ENCODE measurements around the gene HPCAL1. TPM values are rescaled to one million over a fixed set of nuclear protein-coding genes. Genes with fewer than 3 reads are reported as not detected.

HPCAL1 gene
- total and polyA plus RNA-seq, 2 of the 4 experiments (the other 2 are of a cell fraction), result 8.2 to 33.7 TPM

- H4K5ac ChIP-seq (ENCODE audit: low read depth, low read length), result no peak overlapping the region
- H2AK5ac ChIP-seq (ENCODE audit: low read depth, low read length), result no peak overlapping the region
- POLR2A ChIA-PET (ENCODE audit: unreplicated experiment), result no interaction called here
- H3K4me1 ChIP-seq (ENCODE audit: control insufficient read depth, insufficient read depth, low read length), result peaks cover 4% of the 10 kb centered on the region; the same call in 1 of the 2 replicates
- H3K4me2 ChIP-seq (ENCODE audit: low read depth, low read length), result no peak overlapping the region
- peak overlapping the region; percentile 34 for H2AFZ ChIP-seq (replicated peaks; ENCODE audit: low read length, poor library complexity)
- H3K27me3 ChIP-seq (ENCODE audit: control insufficient read depth, insufficient read depth, low read length), result no peaks in the 10 kb centered on the region
- H2BK120ac ChIP-seq (ENCODE audit: low read depth, low read length), result no peak overlapping the region
- TF ChIP-seq ELK1 (IDR thresholded peaks at IDR 0.05; ENCODE audit: borderline replicate concordance, low read depth, low read length) (no peak), MXI1 (IDR thresholded peaks at IDR 0.05; ENCODE audit: borderline replicate concordance, low read depth, low read length) (no peak), BHLHE40 (IDR thresholded peaks at IDR 0.05; ENCODE audit: low read depth, low read length) (no peak), FOS (IDR thresholded peaks at IDR 0.05; ENCODE audit: low read depth, low read length) (no peak), MAFK (IDR thresholded peaks at IDR 0.05; ENCODE audit: low read depth, low read length) (no peak), USF2 (IDR thresholded peaks at IDR 0.05; ENCODE audit: low read depth, low read length) (no peak), RCOR1 (IDR thresholded peaks at IDR 0.05; ENCODE audit: insufficient replicate concordance, low read length) (no peak)
- peak; percentile 74 for ATAC-seq (ENCODE audit: low read depth)
- H2BK20ac ChIP-seq (ENCODE audit: low read depth, low read length), result no peak overlapping the region
- WGBS, 2 experiments (ENCODE audit: extremely low coverage in 2 of 2, insufficient read length in 1 of 2), result 73% methylated on average over 3 of the region's 7 CpGs; no CpG with 5 or more reads in 1 of the 2 experiments
- intact Hi-C loops (cut with micrococcal nuclease), result no loop called here
- CTCF ChIA-PET, result no interaction called here
- no peak overlapping the region for H4K8ac ChIP-seq (ENCODE audit: low read depth in 2 of 2, low read length in 2 of 2)
- peak; percentile 68 for DNase-seq
- no peak overlapping the region for H3K23ac ChIP-seq (ENCODE audit: low read depth, low read length)
- H4K91ac ChIP-seq (ENCODE audit: insufficient read depth, low read depth, low read length), result no peak overlapping the region
- dilution Hi-C loops (cut with HindIII; ENCODE audit: low sequenced_read_pairs, unreplicated experiment), result no loop called here
- H2BK5ac ChIP-seq (ENCODE audit: low read depth, low read length, poor library complexity, severe bottlenecking), result no peak overlapping the region
- no peak overlapping the region for H2BK15ac ChIP-seq (ENCODE audit: low read depth, low read length)
- in situ Hi-C loops (cut with MboI; ENCODE audit: low sequenced_read_pairs), result no loop called here
- H2AK9ac ChIP-seq (replicated peaks; ENCODE audit: low read depth, low read length, poor library complexity), result peak overlapping the region; percentile 48
- no peak overlapping the region for H3K27ac ChIP-seq (ENCODE audit: insufficient read depth, low read length)
- no peak overlapping the region for H3K9ac ChIP-seq (ENCODE audit: low read depth, low read length)
- 0 out of 2 replicates have a peak overlapping the region, but pooled peaks have one; percentile 10 for H3K4ac ChIP-seq (ENCODE audit: low read depth, low read length)
- H3K9me1 ChIP-seq (ENCODE audit: insufficient read depth, low read length), result peaks cover 10% of the 10 kb centered on the region; the same call in 1 of the 2 replicates
- peaks cover 0 to 10% of the 10 kb centered on the region in 2 experiments; a peak in 1 of 4 replicates for H3K79me1 ChIP-seq (ENCODE audit: low read depth in 1 of 2, low read length in 2 of 2)
- H3K14ac ChIP-seq (replicated peaks; ENCODE audit: low read depth, low read length), result no peak overlapping the region
- H3K9me3 ChIP-seq (ENCODE audit: control insufficient read depth, insufficient read depth, low read length), result no peaks in the 10 kb centered on the region
- no peak overlapping the region for H3K56ac ChIP-seq (ENCODE audit: extremely low read depth, insufficient read depth, low read length)
- H4K20me1 ChIP-seq (ENCODE audit: insufficient read depth, low read length), result peaks cover 9% of the 10 kb centered on the region; the same call in 1 of the 2 replicates
- H3K18ac ChIP-seq (ENCODE audit: low read depth, low read length), result no peak overlapping the region
- H3K4me3 ChIP-seq (ENCODE audit: insufficient read depth, low read depth, low read length), result no peak overlapping the region
- no TSS peak for BruUV-seq (replicated peaks)
- H3K36me3 ChIP-seq (ENCODE audit: control insufficient read depth, insufficient read depth, low read length), result no peaks in the 10 kb centered on the region
Measured at GRCh38 chr2:10413991-10414451, 111.3 kb downstream of the HPCAL1 start.
